HG02970 (cell line): ENCODE measurements around the gene GAB1.

ENCODE experiments used
- ATAC-seq: cut with Tn5 transposase; IDR thresholded peaks from one replicate; pipeline ENCODE4 v1.9.1; 2021; ENCODE audit warnings: mild to moderate bottlenecking, moderate library complexity, moderate number of reproducible peaks; ENCODE audit not compliant: unreplicated experiment, low FRiP score

GAB1 gene

DNA sequence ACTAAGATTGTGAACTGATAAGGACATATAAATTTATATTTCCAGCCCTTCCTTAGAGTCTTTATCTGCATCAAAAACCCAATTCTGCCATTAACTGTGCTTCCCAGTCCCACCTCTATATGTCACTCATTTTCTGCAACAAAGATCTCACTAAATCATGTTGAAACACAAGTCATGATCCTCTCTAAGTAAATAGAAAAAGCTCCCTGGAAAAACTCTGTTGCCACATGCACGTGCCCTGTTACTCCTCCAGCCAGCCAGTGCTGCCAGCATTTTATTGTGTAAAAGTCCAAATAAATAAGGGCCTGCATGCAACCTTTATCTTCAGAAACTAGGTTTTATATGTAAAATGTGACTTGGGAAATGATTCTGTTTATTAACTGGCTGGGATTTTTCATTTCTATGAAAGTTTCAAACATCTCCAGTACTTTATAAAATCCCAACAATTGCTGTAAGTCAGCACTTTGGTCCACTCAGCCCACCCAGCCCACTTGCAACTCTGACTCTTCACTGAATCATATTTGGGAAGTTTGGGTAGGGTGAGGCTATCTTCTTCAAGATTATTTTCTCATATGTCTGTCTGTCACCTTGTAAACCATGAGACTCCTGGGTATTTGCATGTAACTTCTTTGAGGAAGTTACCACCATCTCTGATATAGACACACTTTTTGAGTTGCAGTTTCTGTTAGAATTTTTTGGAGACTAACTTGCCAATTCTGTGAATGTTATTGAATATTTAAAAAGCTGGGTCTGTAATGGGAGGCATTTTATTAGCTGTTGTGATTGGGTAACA is 136.9 kb downstream of the GAB1 start:
- ATAC-seq, result no peak

DNA sequence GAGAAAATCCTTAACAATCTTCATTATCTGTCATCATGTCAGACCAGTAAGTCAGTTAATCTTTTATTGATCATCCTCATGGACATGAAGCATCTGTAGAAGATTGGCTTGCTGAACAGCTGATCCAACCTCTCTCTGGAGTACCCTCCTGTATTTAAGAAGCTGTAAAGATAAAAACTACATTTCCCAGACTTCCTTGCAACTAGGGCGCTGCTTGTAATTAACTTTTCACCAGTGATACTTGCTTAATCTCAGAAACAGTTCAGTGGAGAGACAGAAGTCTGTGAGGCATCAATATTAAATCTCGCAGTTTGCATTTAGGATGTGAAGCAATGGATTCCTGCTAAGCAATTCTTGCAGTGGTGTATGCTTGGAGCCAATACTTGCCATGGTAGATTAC is 140.8 kb downstream of the GAB1 start:
- no peak for ATAC-seq

DNA sequence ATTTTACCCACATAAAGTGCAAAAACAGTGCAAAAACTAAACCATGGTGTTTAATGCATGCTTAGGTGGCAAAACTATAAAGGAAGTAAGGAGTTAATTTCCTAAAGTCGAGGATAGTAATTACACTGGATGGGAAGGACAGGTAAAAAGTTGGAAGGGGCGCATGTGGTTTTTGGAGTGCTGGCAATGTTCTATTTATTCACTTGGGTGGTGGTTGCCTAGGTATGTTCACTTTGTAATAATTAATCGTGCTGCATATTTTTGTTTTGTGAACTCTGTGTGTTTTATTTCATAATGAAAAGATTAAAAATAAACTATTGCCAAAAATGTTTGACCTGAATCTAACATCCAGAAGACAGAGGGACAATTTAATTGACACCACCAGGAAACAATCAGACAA is 144.7 kb downstream of the GAB1 start:
- ATAC-seq, result no peak

GRCh38 chr4:143482840-143483239 is 146.2 kb downstream of the GAB1 start:
- no peak for ATAC-seq

DNA sequence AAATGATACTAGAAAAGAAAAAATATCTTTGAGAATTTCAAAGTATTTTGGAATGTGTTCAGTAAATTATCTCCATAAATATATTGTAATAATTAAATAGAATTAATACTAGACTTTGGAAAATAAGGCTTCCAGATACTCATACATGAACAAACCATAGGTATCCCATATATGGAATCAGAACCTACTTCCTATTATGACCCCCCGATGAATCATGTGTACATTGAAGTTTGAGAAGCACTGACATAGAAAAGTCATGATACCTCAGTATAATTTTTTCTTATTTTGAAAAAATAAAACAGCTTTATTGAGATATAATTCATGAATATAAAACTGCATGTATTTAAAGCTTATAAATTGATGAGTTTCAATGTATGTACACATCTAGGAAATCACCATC is 149.6 kb downstream of the GAB1 start:
- no peak for ATAC-seq

DNA sequence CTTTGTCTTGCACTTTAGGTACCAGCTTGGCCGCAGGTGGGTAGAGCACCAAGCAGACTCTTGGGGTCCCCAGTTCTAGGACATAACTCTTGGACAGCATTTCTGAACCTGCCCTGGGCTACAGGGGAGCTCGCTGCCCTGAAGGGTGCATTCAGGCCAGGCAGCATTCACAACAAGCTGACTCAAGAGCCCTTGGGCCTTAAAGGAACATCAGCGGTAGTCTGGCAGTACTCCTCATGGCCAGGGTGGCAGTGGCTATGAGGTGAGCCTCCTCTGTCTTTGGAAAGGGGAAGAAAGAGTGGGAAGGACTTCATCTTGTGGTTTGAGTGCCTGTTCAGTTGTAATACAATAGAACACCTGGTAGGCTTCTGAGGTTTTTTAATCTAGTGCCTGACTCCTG is 152.0 kb downstream of the GAB1 start:
- no peak for ATAC-seq

- no peak for ATAC-seq
Observed at GRCh38 chr4:143489106-143489505, 152.4 kb downstream of the GAB1 start.

DNA sequence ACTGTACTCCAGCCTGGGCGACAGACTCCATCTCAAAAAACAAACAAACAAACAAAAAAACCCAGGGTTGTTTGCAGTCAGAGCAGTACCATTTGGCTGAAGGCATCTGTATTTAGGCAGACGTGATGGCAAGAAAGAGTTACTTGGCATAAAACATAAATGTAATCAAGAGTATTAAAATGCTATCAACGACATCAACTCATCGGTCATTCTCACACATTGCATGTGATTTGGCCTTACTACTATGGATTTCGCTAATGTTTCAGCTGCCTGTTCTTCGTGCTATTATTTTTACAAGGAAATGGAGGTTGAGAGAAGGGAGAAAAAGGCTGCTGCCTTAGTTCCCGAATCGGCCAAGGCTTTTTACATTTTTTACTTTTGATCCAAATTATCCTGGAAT is 161.3 kb downstream of the GAB1 start:
- ATAC-seq, result no peak

- ATAC-seq, result no peak
Observed at GRCh38 chr4:143502231-143502630, 165.6 kb downstream of the GAB1 start.

GRCh38 chr4:143506031-143506430 is 169.4 kb downstream of the GAB1 start:
- ATAC-seq, result no peak

GRCh38 chr4:143511906-143512305 is 175.2 kb downstream of the GAB1 start:
- ATAC-seq, result no peak

- peak; percentile 33 for ATAC-seq
Observed at GRCh38 chr4:143512978-143513313, 176.3 kb downstream of the GAB1 start.

DNA sequence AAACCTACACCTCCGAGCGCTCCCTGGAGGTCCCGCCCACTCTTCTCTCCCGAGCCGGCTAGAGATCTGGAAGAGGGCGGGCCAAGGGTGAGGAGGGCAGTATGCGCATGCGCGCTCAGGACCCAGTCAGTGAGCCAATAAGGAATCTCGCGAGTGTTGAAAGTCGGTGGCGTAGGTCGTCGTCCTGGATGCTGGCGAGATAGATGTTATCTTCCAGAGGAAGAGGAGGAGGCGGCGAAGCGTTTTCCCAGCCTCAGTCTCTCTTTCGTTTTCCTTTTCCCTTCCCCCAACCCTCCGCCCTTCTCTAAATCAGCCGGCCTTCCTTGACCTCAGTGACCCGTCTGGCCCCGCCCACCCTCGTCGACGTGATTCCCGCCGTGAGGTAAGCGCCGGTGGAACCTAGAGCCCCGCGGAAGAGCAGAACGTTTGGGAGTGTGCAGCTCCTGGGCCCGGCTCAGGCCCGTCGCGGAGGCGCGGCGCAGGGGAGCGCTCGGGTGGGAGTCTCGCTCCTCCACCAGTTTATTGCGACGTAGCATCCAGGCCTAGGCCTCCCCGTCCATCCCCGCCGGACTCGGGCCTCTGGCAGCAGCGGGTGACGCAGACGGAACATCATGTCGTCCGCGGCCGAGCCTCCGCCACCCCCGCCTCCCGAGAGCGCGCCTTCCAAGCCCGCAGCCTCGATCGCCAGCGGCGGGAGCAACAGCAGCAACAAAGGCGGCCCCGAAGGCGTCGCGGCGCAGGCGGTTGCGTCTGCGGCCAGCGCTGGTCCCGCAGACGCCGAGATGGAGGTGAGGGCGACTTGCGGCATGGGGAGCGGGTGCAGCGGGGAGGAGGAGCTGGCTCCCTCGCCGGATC is 176.9 kb downstream of the GAB1 start, which contains the start of gene SMARCA5:
TSS of gene SMARCA5 (plus strand) at position 389 of the 855 bp plus-strand sequence. CDS start at position 612, 223 bp downstream.
- peak; percentile 95 for ATAC-seq

- ATAC-seq, result no peak
Observed at GRCh38 chr4:143514169-143514495, 177.5 kb downstream of the GAB1 start.

- ATAC-seq, result no peak
Observed at GRCh38 chr4:143514497-143514896, 177.8 kb downstream of the GAB1 start.

DNA sequence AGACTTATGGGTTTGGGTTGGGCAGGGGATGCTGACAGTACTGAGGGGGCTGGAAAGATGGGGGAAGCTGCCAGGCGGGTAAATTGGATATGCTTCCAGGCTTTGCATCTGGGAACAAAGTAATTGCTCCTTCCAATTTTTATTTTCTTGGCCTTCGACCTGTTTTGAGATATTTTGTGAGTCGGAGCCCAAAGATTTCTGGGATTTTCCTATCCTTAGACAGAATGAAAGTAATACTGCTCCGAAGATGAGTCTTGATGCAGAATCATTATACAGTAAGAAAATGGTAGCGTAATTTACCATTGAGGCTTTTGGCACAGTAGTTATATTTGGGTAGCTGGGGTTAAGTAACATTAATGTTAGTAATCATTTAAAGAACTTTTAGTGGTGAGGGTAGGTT is 178.2 kb downstream of the GAB1 start:
- no peak for ATAC-seq

DNA sequence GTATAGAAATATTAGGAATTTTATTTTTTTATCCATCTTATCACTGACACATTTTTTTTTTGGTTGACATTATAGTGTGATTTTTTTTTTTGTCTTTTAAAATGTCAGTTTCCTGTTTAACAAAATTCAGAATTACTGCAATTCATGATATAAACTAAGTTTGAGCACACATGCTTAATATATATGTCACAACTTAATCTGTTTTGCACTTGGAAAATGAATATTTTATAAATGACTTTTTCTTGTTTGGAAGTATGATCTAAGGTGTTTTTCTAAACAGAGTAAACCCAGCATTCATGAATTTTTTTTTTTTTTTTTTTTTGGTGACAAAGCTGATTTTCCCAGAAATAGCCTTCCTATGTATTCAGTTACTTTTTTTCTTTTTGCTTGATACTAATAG is 179.2 kb downstream of the GAB1 start:
- no peak for ATAC-seq

GRCh38 chr4:143517764-143518163 is 181.1 kb downstream of the GAB1 start:
- no peak for ATAC-seq
